HepG2 (cell line): ENCODE measurements around the gene SNU13. TPM values are rescaled to one million over a fixed set of nuclear protein-coding genes. Genes with fewer than 3 reads are reported as not detected.

Experiments
- AHDC1 ChIP-seq: sonication (generic); formaldehyde crosslinking; IDR thresholded peaks from 2 replicates; pipeline ENCODE4 v1.5.1; 2020; ENCODE audit warnings: mild to moderate bottlenecking, missing genetic modification reagents, borderline replicate concordance
- ASH2L ChIP-seq: fragments of 300-600, 200-600 bp; sonication (generic); IDR thresholded peaks from 2 replicates; pipeline ENCODE4 v1.7.0; 2017; ENCODE audit warnings: low read depth, mild to moderate bottlenecking, moderate library complexity, mixed read lengths, low read length; ENCODE audit not compliant: insufficient read length
- BRD4 ChIP-seq: sonication (generic); formaldehyde crosslinking; IDR thresholded peaks from 2 replicates; pipeline ENCODE4 v1.4.0; 2020; ENCODE audit warnings: missing genetic modification reagents
- DMAP1 ChIP-seq: IDR thresholded peaks from 2 replicates; pipeline ENCODE4 v1.6.1; 2016
- EZH2 ChIP-seq: conservative IDR thresholded peaks from 2 replicates; pipeline ENCODE4 v1.6.1; 2012; ENCODE audit warnings: mild to moderate bottlenecking, low read depth, low read length, moderate library complexity
- HMG20B ChIP-seq: conservative IDR thresholded peaks from 2 replicates; pipeline ENCODE4 v1.6.1; 2016; ENCODE audit warnings: missing genetic modification reagents, missing compliant biosample characterization
- MED1 ChIP-seq: sonication (generic); formaldehyde crosslinking; IDR thresholded peaks from 2 replicates; pipeline ENCODE4 v1.4.0; 2020; ENCODE audit warnings: missing genetic modification reagents
- SAP130 ChIP-seq: IDR thresholded peaks from 2 replicates; pipeline ENCODE4 v1.6.1; 2016; ENCODE audit warnings: low read depth
- SOX6 ChIP-seq, 2 experiments: fragments of 450-650 bp in 1 of 2; sonication (generic) in 1 of 2; formaldehyde crosslinking in 1 of 2; IDR thresholded peaks; 2 replicates each; pipeline versions ENCODE4 v1.4.0 to v1.6.1; 2017 to 2020; ENCODE audit warnings: antibody characterized with exemption in 1 of 2, mild to moderate bottlenecking in 1 of 2, missing genetic modification reagents in 1 of 2
- TAF15 ChIP-seq: fragments of 200-400 bp; formaldehyde crosslinking; IDR thresholded peaks from one replicate; pipeline ENCODE4 v1.6.1; 2018; ENCODE audit warnings: mild to moderate bottlenecking, low read depth, low read length; ENCODE audit not compliant: poor library complexity, severe bottlenecking
- TFDP1 ChIP-seq: IDR thresholded peaks from 2 replicates; pipeline ENCODE4 v1.6.1; 2016; ENCODE audit warnings: missing compliant biosample characterization, missing genetic modification reagents, borderline replicate concordance
- XBP1 ChIP-seq: sonication (generic); formaldehyde crosslinking; IDR thresholded peaks from 2 replicates; pipeline ENCODE4 v1.5.0; 2020; ENCODE audit warnings: missing genetic modification reagents
- ZBTB2 ChIP-seq: sonication (generic); formaldehyde crosslinking; IDR thresholded peaks from 2 replicates; pipeline ENCODE4 v1.8.0; 2022; ENCODE audit warnings: low read depth, missing genetic modification reagents
- ZBTB8A ChIP-seq: sonication (generic); formaldehyde crosslinking; IDR thresholded peaks from 2 replicates; pipeline ENCODE4 v1.4.0; 2020; ENCODE audit warnings: mild to moderate bottlenecking, low read depth, missing genetic modification reagents, borderline replicate concordance
- ZNF546 ChIP-seq: sonication (generic); formaldehyde crosslinking; conservative IDR thresholded peaks from 2 replicates; pipeline ENCODE4 v1.8.1; 2023; ENCODE audit warnings: mild to moderate bottlenecking, missing genetic modification reagents
- ZNF547 ChIP-seq: sonication (generic); formaldehyde crosslinking; IDR thresholded peaks from 2 replicates; pipeline ENCODE4 v1.5.1; 2020; ENCODE audit warnings: mild to moderate bottlenecking, missing genetic modification reagents
- ZNF839 ChIP-seq: sonication (generic); formaldehyde crosslinking; IDR thresholded peaks from 2 replicates; pipeline ENCODE4 v1.4.0; 2020; ENCODE audit warnings: missing genetic modification reagents, mild to moderate bottlenecking, borderline replicate concordance
- ZSCAN29 ChIP-seq: sonication (generic); formaldehyde crosslinking; conservative IDR thresholded peaks from 2 replicates; pipeline ENCODE4 v1.4.0; 2020; ENCODE audit warnings: mild to moderate bottlenecking, missing genetic modification reagents
- polyA plus RNA-seq, 8 experiments: library from polyadenylated mRNA; depleted of rRNA in 3 of 8; stranded (reverse) in 7 of 8; unstranded in 1 of 8; fragments of >200 nt; fragmentation: Illumina TruSeq in 4 of 8; extraction: Trizol in 4 of 8; gene quantifications; 2 replicates each; pipeline versions ENCODE4 v1.2.1 to v1.2.3, GENCODE V29; 2011 to 2016; ENCODE audit warnings: low read depth in 4 of 8, missing spikeins in 1 of 8, mixed read lengths in 1 of 8; ENCODE audit not compliant: insufficient read depth in 1 of 8
- total RNA-seq, 5 experiments: library from RNA; depleted of rRNA; stranded (reverse); fragments of >200 nt; fragmentation: Illumina TruSeq; extraction: Trizol; gene quantifications; 2 replicates each; pipeline ENCODE4 v1.2.3, GENCODE V29; 2016; ENCODE audit warnings: low read depth in 1 of 5

SNU13 gene
- total and polyA plus RNA-seq, 2 of the 13 experiments (the other 11 are each of a cell fraction or from before 2014, with no cell fraction given): 203 to 287 TPM

GRCh38 chr22:41697126-41697775 is 8.6 kb upstream of the SNU13 start (continued):
- TF ChIP-seq AHDC1 (CRISPR knock-in tag): no peak
- TF ChIP-seq TAF15: no peak
- peak; percentile 60 for TF ChIP-seq SAP130 (CRISPR knock-in tag)
- TF ChIP-seq ZNF839 (CRISPR knock-in tag): no peak
- TF ChIP-seq EZH2: no peak
- no peak for TF ChIP-seq HMG20B
- TF ChIP-seq TFDP1 (CRISPR knock-in tag): no peak
- TF ChIP-seq SOX6 (IDR thresholded peaks at IDR 0.05): no peak
- peak; percentile 27; the same call in 1 of the 2 replicates for TF ChIP-seq SOX6 (CRISPR knock-in tag; IDR thresholded peaks at IDR 0.05)
- no peak for TF ChIP-seq ZNF547 (CRISPR knock-in tag)
- TF ChIP-seq ASH2L: peak; percentile 33
- TF ChIP-seq ZNF546 (CRISPR knock-in tag): 0 out of 2 replicates have a peak, but pooled peaks have one; percentile 56
- no peak for TF ChIP-seq ZBTB2 (CRISPR knock-in tag)
- no peak for TF ChIP-seq DMAP1 (CRISPR knock-in tag)
- TF ChIP-seq ZBTB8A (CRISPR knock-in tag): no peak
- TF ChIP-seq MED1 (CRISPR knock-in tag): 0 out of 2 replicates have a peak, but pooled peaks have one; percentile 20
- TF ChIP-seq XBP1 (CRISPR knock-in tag): no peak
- no peak for TF ChIP-seq BRD4 (CRISPR knock-in tag)
- no peak for TF ChIP-seq ZSCAN29 (CRISPR knock-in tag)
- TF ChIP-seq, all 625 proteins: peak for 93
